NCI-H510A (cell line): ENCODE results near the gene PTPN2.
A peak's percentile ranks its signal among the peaks of the same experiment; 100 is the strongest.
"Not testable (repeated sequence)": the region's sequence is repeated elsewhere in the genome, so short reads cannot be mapped to it uniquely, and the experiment has no call there.

Experiments
- DNase-seq: peaks from one replicate; lab custom pipeline; 2025; lab: John Stamatoyannopoulos, UW

PTPN2 gene

DNA sequence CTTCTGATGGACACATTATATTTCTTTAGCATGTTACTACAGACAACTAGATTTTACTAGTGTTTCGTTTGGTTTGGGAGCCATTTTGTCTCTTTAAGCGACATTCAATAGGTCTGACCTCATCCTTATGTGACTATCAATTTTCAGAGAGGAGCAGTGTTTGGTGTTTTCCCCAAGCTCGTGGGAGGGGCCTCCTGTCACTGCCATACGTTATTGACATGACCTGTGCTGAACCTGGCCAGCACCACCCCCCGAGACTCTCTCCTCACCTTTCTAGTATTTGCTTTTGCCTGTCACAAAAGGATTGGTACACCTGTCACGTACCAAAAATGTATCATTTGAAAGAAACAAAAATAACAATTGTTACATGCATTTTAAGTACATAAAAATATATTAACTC lies 111.9 kb downstream of the PTPN2 start:
- DNase-seq = no peak

DNA sequence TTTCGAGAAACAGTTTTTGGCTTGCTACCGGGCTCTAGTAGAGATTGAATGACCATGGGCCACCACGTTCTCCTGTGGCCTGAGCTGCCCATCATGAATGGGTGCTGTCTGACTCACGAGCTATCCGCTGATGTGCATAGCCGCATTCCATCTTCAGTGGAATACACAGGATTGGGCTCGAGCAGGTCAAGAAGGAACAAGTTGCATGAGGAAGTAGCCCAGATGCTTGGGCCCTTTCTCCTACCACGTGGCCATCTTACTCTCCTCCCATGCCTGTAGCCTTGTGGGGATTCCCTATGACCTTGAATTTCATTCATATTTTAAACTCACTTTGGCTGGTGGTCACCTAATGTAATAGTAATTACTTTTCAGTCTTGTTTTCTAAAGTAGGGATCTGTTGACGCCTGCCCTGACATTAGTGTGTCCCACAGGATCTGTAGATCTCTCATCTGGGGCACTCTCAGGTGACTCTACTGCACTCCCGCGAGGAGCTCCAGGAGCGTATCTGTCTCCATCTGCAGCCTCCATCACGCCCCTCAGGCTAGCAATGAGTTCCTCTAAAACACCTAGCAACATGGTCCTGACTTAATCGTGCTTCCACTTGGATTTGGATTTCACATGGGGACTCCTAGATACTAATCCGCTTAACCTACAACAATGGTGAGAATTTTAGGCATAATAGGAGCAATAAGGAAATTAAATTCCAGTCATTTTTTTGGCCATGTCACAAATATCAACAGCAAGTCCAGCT lies 113.4 kb downstream of the PTPN2 start:
- no peak for DNase-seq

DNA sequence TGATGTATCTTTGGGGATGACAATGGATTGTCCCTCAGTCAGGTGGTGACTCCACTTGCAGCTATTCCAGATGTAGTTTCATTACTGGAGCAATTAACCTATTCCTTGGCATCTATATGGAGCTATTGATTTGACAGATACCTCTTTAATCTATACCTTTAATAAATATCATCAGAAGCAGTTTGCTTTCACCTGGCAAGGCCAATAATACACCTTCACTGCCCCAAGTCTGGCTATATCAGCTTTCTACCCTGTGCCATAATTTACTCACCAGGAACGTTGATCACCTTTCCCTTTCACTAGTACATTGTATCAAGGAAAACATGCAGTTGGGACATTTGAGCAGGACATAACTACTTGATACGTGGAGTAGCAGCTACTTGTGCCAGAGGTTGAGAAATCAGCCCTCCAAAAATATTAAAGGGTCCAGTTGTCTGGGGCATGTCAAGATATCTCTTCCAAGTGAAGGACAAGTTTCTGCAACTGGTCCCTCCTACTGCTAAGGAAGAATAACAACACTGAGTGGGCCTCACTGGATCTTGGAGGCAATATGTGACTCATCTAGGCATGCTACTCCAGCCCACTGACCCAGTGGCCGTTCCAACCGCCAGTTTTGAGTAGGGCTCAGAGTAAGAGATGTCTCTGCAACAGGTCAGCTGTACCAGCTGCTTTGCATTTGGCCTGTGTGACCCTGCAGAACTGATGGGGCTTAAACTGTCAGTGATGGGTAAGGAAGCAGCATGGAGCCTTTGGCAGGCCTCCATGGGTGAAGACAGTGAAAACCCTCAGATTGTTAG lies 114.2 kb downstream of the PTPN2 start:
- DNase-seq = no peak

DNA sequence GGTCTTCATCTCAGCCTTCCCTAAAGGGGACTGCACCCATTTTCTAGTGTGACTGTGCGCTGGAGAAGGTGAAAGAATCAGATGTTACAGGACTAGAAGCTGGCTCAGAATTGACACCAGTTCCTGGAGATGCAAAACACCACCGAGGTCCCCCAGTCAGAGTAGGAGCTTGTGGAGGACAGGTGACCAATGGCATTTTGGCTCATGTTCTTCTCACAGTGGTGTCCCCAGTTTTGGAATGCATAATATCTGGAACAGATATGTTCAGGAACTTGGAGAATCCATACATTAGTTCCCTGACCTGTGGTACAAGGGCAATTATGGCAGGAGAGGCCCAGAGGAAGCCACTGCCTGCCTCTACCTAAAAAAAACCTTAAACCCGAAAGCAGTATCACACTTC lies 114.9 kb downstream of the PTPN2 start:
- no peak for DNase-seq

DNA sequence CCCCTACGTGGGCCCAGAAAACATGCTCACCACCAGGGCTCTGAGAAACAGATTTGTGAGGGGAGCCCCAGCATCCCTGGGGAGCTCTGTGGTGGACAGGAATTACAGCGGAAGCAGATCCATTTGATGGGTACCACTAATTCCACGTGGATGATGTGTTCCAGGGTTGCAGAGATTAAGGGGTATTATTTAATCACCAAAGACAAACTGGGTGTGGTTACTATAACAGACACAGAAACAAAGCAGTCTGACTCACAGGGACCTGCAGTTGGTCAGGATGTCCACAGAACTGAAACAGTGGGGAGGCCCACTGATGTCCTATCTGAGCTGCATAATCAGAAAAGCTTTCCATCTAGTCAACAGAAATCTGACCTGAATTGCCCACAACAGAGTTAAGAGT lies 115.4 kb downstream of the PTPN2 start:
- no peak for DNase-seq

DNA sequence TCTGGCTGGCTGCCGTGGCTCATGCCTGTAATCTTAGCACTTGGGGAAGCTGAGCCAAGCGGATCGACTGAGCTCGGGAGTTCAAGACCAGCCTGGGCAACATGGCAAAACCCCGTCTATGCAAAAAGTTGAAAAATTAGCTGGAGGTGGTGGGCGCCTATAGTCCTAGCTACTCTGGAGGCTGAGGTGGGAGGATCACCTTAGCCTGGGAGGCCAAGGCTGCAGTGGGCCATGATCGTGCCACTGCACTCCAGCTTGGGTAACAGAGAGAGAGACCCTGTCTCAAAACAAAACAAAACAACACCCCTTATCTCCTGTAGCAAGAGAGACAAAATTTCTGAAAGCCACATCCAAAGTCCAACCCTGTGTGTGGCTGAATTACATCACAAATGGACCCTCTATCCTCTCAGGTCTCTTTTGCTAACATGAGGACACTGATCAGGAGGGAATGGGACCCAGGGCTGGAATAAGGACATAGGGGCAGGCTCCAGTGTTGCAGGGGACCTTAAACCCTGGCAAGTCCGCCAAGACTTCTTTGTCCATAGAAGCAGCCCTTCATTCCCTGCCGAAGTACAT lies 116.4 kb downstream of the PTPN2 start:
- DNase-seq = no peak

DNA sequence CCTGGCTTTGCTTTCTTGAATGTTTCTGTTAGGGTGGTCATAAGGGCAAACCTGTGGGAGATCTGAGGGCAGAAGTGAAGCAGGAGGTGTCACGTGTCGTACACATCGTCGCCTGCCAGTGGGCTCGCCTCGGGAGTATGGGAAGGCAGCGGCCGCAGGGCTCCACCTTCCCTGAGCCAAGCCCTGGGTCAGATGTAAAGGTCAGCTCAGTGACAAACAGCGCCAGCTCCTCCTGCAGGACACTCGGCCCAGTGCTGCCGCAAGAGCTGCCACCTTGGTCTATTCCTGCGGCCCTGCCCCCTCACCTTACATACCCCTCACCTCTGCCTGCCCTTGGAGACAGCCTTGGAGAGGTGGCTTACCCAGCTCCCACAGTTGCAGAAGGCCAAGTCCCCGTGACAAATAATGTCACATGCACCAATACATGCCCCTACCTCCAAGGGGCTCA lies 117.0 kb downstream of the PTPN2 start:
- DNase-seq = no peak

DNA sequence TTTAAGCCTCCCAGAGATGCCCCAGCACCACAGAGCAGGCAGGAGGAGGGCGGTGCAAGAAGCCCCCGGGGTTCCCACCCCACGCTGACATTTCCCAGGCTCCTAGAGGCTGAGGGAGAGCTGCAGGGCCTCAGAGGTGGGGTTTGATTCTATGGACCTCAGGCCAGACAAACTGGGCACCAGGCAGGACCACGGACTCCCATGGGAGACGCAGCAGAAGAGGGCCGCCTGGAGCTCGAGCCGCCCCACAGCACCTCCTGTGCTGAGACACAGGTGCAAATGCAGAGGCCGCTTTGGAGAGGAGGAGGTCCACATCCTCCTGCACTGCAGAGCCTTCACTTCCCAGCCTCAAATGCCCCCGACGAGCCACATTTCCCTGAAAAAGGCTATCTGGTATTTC lies 118.5 kb downstream of the PTPN2 start:
- DNase-seq = no peak

DNA sequence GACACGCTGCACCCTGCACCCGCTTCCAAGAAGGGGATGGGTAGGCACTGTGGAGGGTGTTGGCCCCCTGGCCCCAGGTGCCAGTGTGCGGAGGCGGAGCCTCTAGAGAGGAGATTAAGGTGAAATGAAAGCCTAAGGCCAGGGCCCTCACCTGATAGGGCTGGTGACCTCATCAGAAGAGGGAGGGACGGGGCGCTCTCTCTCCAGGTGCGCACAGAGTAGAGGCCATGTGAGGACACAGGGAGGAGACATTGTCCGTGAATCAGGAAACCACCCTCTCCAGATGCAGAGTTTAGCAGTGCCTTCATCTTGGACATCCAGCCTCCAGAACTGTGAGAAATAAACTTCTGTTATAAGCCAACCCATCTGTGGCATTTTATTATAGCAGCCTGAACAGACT lies 118.9 kb downstream of the PTPN2 start:
- peak; percentile 76 for DNase-seq

DNA sequence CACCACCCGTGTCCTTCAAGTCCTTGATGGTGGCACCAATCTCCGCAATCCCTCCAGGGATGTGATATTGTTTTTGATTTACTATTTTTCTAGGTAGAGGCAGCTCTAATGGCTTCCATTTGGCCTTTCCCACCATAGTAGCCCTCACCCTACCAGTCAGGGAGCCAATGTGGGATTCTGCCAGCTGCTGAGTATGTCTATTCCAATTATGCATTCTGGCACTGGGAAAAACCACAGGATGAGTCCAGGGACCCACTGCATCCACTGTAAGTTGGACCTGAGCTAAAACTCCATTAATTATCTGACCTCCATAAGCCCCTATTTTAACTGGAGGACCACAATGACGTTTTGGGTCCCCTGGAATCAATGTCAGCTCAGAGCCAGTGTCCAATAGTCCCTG lies 125.5 kb downstream of the PTPN2 start:
- DNase-seq = not testable (repeated sequence)

DNA sequence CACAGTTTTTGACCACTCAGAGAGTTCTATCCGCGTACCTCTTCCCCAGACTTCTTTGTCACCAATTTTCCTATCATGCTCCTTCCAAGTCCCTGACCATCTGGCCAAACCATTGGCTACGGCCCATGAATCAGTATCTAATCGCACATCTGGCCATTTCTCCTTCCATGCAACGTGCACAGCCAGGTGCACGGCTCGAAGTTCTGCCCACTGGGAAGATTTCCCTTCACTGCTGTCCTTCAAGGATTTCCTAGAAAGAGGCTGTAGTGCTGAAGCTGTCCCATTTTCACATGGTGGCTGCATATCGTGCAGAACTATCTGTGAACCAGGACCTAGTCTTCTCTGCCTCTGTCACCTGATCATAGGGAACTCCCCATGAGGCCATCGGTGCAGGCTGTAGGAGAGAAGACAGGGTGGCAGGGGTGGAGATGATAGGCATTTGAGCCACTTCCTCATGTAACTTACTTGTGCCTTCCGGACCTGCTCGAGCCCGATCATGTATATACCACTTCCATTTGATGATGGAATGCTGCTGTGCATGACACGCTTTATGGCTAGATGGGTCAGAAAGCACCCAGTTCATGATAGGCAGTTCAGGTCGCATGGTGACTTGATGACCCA lies 127.3 kb downstream of the PTPN2 start:
- not testable (repeated sequence) for DNase-seq

DNA sequence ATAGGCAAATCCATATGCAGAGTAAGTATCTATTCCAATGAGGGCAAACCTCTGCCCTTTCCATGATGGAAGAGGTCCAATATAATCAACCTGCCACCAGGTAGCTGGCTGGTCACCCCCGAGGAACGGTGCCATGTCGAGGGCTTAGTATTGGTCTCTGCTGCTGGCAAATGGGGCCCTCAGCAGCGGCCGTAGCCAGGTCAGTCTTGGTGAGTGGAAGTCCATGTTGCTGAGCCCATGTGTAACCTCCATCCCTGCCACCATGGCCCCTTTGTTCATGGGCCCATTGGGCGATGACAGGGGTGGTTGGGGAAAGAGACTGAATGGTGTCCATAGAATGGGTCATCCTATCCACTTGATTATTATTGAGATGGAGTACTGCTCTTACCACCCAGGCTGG lies 128.4 kb downstream of the PTPN2 start:
- not testable (repeated sequence) for DNase-seq

DNA sequence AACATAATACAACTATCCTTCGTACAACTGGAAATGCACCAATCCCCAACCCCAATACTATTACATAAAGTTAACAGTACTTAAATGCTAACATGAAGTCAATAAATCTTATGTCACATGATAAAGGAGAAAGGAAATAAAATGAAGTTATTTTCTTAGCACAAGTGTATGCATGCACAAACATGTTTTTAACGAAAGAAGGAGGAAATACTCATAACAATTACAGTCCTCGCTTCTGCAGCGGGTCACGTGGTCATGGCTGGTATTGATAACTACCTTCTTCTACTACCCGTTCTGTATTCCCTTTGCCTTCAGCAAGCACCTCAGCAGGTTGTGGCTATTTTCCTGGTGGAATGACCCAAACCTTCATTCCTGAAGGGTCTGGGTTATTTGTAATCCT lies 129.5 kb downstream of the PTPN2 start:
- DNase-seq = no peak

DNA sequence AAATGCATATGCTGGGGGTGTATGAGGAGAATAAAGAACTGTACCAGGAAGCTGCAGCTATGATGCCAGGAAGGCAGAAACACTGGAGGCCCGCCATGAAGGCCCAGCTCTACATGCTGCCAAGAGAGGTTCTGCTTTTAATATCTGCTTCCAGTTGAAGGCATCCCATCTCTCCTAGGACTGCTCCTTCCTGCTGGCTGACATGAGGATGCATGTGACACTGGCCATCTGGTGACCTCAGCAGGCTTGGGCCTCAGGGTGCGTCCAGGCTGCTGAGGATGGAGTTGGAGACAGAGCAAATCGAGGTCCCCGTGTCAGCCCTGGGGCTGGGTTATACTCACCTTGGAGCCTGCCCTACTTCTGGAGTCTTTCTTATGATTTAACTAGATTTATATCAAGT lies 132.1 kb downstream of the PTPN2 start:
- DNase-seq = no peak

DNA sequence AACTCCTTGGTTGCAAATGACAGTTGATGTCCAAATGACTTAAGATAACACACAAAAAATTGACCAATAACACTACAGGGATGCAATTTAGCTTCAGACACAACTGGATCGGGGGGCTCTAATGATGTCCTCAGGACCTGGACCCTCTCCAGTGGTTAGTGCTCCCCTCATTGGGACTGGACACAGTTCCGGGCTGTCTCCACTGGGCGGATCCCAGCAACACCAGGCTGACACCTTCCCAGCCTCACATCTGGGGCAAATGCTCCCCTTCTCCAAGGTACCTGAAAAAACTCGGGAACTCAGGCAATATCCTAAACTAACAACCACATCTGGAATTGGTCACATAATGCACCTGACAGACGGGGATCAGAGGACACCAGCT lies 132.5 kb downstream of the PTPN2 start:
- DNase-seq = no peak

DNA sequence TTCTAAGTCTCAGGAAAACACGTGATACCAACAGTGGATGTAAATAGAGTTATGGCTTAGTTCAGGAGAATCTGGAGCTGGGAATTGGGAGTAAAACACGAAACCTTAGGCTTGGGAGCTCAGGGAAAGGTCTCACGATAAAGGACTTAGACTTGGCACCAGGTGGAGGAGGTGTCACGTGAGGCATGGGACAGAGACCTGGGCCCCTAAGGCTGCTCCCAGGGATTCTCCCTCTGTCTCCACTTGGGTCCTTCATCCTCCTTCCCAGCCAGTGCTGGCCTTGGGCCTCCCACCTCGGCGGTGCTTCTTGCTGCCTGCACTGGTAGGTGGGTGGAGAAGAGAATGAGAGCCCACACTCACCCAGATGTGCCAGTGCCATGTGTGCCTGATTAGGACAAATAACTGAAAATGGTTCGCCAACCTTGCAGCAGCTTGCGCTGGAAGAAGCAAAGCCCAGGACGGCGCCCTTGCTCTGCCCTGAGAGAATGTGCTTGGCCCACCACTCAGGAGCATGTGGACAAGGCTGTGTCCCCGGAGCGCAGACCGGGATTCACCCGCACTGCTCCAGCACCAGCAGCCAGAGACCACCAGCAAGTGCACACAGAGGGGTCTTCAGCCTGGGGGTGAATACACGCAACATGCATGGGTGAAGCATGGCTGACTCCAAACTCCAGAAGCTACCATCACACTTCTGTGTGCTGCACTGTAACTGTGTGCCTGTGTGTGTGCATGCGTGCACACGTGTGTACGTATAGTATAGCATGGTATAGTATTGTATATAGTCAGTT lies 133.1 kb downstream of the PTPN2 start:
- no peak for DNase-seq

DNA sequence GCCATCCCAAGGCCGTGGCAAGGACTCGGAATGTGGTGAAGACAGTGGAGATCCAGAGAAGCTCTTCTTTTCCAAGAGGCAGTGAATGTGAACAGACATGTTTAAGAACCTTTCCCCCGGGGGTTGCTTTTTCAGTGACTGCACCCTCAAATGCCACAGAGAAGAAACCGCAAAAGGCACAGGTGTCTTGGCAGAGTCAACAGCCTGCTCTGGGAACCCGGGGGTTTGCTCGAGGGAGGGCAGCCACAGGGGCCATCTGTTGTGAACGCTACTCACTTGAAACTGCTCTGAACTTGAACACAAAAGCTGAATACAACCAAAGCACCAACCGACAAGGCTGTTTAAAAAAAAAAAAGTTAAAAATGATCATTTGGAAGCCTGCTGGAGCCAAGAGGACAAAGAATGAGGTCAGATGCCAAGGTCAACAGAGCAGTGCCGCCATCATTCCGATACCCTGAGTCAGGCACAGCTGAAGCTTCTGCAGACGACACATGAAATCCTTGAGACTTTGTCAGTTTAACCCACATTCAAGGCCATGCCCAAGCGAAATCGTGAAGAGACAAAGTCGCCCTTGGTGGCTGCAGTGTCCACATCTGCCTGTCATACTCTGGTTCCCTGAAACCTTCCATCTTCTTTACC lies 133.8 kb downstream of the PTPN2 start:
- no peak for DNase-seq

DNA sequence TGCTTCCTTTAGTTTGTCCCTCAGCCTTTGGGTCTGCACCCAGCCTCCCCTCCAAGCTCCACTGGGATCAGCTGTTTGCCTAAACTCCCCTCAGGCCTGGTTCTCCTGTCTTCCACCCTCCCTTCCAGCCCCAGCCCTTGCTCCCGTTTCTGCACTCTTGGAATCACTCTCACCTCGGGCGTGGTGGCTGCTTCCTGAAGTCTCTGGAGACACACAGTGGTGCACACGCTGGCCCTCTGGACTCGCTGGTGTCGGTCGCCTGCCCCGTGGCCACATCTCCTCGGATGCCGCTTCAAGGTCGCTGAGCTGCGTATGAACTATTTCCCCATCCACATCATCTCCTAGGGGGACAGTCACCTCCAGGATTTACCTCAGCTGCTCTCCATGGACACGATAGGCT lies 134.9 kb downstream of the PTPN2 start:
- DNase-seq = no peak

DNA sequence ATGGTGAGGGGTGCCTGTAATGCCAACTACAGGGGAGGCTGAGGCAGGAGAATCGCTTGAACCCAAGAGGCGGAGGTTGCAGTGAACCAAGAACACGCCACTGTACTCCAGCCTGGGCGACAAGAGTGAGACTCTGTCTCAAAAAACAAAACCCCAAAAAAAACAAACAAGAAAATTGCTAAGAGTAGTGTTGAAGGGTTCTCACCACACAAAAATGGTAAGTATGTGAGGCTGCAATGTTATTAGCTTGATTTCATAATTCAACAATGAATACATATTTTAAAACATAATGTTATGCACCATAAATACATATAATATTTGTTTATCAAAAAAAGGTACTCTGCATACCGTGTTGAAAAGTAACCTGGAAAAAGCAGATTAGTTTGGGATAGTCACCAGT lies 135.4 kb downstream of the PTPN2 start:
- no peak for DNase-seq

DNA sequence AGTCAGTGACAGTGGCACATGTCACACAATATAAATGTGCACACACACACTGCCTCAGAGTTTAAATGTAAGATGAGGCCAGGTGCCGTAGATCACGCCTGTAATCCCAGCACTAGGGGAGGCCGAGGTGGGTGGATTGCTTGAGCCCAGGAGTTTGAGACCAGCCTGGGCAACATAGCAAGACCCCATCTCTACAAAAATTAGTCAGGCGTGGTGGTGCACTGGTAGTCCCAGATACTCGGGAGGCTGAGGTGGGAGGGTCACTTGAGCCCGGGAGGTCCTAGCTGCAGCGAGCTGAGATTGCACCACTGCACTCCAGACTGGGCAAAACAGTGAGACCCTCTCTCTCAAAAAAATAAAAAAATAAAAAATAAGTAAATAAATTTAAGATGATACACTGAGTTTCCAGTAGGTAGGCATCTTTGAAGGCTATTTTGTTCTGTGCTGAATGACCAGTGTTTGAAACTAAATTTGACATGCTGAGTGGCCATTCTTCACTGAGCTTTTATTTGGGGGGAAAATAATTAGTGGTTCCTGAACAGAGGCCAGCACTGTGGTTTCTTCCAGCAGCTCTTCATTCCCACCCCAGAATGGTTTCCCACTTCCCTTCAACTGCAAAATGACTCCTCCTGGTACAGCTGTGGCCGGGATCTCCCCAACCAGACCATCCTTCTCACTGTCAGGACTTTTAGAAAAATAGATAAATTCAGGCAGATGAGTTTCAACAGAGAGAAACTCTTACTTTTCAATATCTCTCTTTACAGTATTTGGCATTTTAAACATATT lies 136.3 kb downstream of the PTPN2 start:
- no peak for DNase-seq
